HUDEP-2 (cell line): ENCODE data around the gene MAN1A1.
A peak's percentile ranks its signal among the peaks of the same experiment; 100 is the strongest.

ENCODE experiments used
- DNase-seq, 76 experiments: peaks; one replicate each; lab custom pipeline; 2025; ENCODE audit not compliant: unreplicated experiment in 76 of 76; lab: John Stamatoyannopoulos, UW

Gene MAN1A1

DNA sequence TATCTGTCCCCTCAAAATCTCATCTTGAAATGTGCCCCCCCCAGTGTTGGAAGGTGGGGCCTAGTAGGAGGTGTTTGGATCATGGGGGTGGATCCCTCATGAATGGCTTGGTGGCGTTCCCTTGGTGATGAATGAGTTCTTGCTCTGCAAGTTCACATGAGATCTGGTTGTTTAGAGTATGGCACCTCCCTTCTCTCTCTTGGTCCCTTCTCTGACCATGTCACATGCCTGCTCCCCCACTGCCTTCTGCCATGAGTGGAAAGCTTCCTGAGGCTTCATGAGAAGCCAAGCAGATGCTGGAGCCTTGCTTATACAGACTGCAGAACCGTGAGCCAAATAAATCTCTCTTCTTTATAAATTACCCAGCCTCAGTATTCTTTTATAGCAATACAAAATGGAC, 70.9 kb downstream of the MAN1A1 start:
- DNase-seq, result no peak

DNA sequence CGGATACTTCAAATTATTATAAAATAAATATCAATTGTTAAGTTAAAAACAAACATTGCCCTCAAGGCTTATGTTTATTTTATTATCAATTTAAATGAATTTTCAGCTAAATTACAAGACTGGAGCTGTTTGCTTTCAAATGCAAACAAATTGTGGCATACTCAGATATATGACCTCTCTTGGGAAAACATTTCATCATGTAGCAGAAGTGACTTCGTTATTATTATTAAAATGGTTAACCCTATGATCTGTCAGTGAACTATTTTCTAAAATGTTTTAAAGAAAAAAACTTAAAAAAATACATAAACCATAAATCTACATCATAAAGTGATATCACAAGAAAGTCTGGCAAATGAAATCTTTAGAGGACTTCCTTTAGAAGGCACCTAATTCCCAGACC, 72.5 kb downstream of the MAN1A1 start:
- no peak for DNase-seq

DNA sequence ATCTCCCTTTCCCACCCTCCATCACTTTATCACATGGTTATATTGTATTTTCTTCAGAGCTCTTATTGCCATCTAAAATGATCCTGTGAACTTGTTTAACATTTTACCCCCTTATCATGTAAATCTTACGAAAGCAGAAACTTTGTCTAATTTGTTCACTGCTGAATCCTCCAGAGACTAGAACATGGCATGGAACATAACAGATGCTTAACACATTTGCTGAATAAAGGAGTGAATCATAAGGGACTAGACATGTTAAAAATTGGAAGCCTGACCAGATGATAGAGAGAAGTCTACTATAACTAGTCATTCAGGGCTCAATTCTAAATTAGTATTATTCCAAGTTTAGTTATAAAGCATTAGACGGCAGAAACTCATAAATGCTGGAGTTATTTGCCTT, 73.3 kb downstream of the MAN1A1 start:
- no peak for DNase-seq

DNA sequence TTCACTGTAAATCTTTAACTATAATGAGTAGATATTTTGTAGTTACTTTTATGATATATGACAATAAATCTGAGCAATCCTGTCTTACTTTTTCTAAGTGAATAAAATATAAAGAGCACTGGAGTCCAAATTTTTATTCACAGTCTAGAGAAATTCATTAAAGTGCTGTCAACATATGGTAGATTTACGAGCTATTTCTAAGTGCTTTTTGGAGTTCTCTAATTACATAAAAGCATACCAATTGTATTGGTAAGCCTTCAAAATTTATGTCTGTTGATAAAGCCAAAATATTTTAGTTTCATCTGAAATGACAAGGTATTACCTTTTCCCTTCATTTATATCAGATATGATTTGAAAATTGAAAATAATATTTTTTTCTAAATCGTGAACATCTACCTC, 75.4 kb downstream of the MAN1A1 start:
- no peak for DNase-seq

DNA sequence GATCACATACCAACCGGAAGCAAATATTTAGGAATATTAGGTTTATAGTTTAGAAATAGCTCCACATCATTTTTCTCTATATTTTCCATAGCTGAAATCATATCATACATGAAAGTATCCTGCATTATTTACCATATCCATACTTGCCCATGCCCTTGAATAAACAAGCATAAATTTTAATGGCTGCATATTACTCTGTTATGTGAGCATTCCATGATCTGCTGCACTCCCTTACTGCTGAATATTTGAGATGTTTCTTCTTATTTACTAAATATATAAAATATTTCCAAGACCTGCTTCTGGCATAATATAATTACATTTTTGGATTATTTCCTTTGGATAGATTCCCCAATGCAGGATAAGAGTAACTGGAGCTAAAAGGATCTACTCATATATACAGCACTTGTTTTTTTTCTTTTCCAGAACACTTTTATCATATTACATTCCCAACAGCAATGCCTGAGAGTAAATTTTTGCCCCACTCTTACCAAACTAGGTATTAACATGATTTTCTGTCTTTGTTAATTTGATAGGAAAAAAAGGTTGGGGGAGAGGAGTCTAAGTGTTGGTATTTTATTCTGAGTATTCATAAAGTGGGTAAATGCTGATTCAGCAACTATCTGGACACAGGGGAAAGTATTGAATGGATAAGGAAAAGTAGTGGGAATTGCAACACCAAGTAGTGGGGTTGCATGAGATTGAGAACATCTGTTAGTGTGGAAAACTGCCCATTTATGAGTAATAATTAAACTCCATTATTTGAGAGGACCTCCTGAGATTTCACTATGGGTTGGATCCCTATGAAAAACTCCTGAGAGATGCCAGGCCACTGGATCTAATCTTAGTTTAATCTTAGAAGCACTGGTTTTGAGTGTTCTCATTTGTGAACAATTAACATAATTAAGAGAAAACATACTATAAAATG, 76.0 kb downstream of the MAN1A1 start:
- no peak for DNase-seq

DNA sequence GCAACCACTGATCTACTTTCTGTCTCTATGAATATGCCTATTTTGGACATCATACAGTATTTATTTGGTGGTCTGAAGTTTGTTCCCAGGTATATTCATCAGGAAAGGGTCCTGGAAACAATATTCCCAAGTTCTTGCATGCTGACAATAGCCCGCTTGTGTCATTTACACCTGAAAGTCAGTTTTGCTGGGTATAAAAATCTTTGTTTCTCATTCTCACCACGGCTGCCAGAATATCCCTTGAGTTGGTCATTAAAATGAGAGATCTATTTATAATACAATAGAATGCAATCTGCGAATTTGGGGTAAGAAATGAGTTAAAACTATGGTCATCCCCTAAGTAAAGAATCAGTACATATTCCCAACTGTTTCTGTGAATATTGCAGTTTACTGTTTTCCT, 79.0 kb downstream of the MAN1A1 start:
- no peak for DNase-seq

DNA sequence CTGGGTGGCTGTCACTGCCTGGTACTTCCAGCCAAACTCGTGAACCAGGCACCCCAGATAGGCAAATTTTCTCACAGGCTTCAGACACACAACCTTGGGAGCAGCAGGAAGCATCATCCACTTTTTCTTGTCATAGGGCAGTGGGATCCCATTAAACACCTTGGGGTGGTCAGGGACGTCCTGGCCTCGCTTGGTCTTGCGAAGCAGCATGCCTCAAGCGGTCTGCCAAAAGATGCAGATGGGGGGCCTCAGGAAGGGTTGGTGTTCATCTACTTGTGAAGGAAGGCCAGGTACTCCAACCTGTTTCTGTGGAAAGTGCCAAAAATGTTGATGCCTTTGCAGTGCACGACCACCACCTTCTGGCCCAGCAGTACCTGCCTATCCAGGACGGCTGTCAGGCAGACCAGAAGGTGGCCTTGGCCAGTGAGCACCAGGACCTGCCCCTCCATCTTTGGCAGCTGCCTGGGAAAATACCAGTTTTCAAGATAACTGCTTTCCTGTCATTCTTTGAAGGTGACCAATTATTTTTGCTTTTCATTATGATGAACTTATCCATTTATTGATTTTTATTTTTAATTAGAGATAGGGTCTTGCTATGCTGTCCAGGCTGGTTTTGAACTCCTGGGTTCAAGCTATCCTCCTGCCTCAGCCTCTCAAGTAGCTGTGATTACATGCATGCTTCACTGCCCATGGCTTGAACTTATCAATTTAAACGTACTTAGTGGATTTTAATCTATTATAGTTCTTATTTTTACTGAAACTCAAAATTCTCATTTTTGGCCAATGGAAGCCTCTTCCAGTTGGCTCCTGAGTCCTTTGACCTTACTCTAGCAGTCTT, 80.1 kb downstream of the MAN1A1 start:
- no peak for DNase-seq

DNA sequence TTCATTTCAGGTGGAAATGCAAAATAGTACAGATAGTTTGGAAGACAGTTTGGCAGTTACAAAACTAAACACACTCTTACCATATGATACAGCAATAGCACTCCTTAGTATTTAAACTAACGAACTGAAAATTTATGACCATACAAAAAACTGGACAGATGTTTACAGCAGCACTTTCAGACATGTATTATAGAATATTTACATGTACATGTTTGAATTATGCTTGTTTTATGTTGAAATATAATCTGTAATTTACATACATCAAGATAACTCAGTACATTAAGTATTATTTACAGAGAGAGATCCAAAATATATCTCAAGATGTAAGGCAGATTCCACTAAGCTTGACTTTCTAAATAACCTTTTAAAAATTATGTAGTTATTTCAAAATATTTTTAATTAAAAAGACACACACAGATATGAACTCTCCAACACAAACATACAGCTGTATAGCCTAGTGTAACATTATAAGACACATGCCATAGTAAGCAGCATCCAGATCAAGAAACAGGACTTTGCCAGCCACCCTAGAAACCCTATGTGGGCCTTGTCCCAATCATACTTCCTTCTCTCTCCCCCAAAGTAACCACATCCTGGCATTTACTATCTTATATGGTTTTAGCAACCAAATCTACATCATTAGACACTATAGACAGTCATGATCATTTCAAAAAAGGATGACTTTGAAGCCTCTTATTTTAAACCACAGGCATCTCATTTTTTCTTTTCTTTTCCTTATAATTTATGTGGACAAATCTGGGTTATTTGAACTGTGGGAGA, 82.2 kb downstream of the MAN1A1 start:
- DNase-seq, result no peak

DNA sequence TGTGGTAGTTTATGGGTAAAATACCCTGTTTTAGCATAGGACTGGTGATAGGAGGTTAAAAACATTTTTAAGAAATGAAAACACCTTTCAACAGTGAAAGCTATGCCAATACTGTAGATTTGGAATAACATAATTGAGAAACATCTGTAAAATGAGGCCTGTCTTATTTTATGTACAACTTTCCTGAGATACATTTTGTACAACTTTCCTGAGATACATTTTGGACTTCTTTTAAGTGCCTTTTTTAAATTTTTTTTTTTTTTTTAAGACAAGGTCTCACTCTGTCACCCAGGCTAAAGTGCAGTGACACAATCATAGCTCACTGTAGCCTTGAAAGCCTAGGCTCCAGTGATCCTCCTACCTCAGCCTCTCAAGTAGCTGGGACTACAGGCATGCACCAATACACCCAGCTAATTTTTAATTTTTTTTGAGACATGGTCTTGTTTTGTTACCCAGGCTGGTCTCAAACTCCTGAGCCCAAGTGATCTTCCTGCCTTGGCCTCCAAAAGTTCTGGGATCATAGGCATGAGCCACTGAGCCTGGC, 84.6 kb downstream of the MAN1A1 start:
- DNase-seq, result no peak

DNA sequence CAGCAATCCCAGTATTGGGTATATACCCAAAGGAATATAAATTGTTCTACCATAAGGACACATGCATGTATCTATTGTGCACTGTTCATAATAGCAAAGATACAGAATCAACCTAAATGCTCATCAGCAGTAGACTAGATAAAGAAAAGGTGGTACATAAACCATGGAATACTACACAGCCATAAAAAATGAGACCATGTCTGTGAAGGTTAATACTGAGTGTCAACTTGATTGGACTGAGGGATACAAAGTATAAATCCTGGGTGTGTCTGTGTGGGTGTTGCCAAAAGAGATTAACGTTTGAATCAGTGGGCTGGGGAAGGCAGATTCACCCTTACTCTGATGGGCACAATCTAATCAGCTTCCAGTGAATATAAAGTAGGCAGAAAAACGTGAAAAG, 86.9 kb downstream of the MAN1A1 start:
- no peak for DNase-seq

DNA sequence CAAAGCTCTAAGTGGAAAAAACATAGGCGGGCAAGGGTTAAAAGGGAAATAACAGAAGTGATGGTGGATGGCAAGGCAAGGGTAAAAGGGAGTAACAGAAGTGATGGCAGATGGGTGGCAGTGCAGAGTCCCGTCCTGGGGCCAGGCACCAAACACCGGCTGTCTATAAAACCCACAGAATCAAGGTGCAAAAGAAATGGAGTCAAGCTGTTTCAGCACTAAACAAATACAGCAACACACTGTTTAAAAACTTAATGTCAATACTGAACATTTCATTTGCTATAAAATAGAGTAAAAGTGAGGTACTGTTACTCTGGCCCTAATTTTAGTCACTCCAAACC, 87.6 kb downstream of the MAN1A1 start:
- no peak for DNase-seq

DNA sequence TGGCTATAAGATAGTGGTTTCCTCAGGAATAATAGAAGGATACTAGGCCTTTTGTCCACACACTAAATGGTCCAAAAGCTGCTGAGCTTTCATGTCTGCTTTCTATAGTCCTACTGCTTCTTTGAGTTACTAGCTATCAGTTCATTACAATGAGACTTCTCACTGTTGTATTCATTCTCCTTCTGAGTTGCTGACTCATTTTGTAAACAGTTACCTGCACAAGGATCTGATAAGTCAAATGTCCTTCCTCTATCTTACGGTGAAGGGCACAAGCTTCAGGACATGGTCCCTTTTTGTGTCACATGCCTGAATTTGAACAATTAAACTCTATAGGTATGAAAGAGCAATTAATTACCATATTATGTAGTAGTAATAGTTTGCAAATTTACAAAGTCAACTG, 90.5 kb downstream of the MAN1A1 start:
- DNase-seq, result peak in 5 of 76 experiments; percentile 19 to 29 (median 23)

DNA sequence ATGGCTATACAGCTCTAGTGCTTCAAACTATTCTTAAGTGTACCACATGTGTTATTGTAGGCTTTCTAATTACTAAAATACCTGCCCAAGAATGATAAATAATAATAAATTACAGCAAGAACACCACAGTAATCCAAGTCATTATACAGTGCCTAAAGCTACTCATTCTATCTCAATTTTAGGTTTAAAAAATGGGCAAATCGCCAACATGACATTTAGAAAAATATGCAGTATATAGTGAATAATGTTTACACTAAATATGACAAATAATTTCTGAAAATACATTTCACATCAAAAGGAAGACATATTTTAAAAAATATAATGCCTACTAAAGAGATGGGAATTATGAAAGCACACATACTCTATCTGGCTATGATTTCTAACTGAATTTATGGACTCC, 91.8 kb downstream of the MAN1A1 start:
- DNase-seq, result no peak

DNA sequence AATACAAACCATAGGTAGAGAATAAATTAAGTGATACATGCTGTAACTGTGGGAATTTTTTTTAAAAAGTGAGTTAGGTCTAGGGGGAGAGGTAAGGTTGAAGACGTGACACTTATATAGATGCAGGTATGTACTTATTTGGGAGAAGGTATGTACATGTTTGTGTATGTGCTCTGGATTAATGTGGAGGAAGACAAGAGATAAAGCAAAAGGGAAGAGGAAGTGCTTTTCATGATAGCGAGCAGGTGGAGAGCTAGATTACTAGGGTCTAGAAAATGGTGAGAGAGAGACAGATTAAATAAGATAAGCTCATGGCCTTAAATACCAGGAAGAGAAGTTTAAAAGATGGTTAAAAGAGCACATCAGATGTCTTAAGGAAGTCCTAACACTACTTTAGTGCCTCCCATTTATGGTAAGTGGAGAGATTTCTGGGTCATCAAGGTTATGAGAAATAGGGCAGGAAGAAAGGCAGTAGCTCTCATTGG, 92.5 kb downstream of the MAN1A1 start:
- peak in 16 of 76 experiments; percentile 11 to 58 (median 28) for DNase-seq

DNA sequence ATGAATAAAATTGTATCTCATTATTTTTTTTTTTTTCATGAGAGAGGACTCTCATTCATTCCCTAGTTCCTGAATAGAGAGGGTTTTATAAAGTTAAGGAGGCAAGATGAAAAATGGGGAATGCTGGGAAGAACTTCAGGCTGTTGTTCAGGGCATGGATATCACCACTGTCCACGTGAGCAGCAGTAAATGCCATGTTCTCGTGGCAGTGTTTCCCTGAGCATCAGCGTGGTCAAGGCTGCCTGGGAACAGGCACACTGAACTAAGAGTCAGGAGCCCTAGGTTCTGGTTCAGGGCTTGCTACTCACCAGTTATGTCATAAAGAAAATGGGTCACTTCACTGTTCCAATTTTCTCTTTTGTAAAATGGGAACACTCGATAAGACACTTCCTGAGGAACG, 93.2 kb downstream of the MAN1A1 start:
- DNase-seq, result no peak

DNA sequence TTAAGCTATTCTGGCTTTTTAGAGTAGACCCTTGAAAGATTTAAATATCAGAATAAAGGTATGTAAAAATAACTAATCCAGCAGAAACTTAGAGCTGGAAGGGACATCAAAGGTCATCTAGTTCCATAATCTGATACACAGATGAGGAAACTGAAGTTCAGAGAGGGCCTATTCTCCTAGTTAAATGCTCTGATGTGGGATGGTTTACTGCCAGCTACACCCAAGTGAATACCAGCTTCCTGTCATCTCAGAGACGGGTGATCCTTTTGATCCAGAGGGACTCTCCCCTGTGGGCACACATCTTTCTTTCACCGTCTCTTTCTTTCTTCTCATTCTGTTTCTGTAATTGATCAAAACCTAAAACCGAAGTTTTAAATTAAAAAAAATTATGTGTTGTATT, 94.1 kb downstream of the MAN1A1 start:
- DNase-seq, result no peak

DNA sequence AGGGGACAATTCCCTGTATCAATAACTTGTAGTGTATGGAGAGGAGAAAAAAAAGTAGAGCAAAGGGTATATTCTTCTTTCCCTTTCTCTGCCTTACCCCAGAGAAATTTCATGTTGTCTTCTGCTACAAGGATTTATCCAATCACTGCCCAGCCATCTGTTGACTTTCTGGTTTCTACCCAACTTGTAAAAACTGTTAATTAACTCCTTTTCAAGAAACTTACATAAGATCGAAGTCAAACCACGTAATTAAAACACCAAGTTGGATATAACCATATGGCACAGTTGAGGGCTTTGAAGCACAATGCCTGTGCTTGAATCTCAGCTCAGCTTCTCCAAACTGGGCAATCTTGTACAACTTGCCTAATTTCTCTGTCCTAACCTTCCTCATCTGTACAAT, 99.5 kb downstream of the MAN1A1 start:
- DNase-seq, result no peak

DNA sequence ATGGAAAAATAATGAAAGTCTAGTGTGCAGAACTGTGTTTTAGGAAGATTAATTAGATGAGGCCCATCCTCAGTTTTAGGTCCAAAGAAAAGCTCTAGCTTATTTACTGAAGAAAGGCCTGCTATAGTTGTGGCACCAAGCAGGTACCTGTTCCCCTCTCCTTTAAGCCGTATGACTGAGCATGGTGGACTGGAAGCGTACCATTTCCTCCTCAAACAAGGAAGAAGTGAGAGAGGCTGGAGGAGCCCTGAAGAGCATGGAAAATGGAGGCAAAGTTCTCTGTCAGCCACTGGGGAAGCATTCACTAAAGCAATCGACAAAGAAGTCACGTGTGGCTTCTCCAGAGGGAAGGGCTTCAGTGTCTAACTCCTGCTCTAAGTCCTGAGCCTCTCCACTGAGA, 100.2 kb downstream of the MAN1A1 start:
- no peak for DNase-seq

DNA sequence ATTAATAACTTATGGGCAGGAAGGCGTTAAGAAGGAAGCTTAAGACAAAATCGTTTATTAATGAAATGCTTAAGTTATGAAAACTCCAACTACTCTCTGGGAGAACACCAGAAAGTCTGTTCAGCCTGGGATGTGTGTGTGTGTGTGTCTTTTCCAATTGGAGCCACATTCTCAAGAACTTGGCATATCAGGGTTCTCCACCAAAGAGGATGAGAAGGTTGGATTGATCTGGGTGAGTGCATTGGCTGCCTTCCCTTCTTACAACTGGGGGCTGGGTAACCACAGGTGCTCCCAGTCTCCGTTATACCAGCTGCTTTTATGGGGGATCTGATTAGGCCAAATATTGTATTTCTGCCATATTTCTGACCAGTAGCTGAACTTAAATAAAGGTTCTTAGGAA, 102.1 kb downstream of the MAN1A1 start:
- no peak for DNase-seq

DNA sequence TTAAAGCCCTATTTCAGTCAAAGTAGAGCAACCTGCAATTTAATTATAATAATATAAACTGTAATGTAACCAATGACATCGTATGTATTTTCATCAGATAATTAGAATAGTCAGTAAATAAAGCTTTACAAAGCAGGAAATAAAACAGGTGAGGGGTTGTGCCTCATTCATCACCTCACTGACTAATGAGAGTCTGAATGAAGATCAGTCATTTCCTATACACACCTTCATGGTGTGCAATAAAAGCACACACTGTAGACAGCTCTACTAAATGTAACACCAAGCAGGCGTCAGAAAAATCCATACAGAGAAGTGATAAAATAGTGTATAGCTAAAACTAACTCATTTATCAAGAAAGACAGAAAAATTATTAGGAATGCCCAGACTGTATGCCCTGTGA, 105.9 kb downstream of the MAN1A1 start:
- no peak for DNase-seq

DNA sequence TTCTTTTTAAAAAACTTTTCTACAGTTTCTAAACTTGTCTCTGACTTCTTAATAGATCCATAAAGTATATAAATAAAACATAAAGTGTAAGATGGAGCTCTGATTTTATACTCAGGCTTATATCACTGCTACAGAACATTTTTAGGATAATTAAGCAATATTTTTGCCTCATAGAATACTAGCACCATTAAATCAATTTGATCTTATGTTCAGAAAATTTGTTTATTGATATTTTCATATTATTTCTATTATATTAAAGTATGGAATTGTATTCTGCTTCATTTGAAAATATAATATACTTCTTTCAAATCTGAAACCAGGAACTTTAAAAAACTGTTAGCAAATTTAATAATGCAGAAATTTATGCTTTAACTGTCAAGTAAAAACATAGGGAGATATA, 106.5 kb downstream of the MAN1A1 start:
- no peak for DNase-seq
